K562 (cell line): ENCODE measurements around the gene SPATA12.

Source experiments
- CTCF ChIP-seq, 3 experiments: IDR thresholded peaks in 2 of 3; conservative IDR thresholded peaks in 1 of 3; 2 replicates each; pipeline ENCODE4 v1.5.1; 2011 to 2012; ENCODE audit warnings: low read length in 3 of 3, mild to moderate bottlenecking in 3 of 3, control low read depth in 2 of 3, improper control_type of control experiment in 1 of 3, inconsistent platforms in 1 of 3, low read depth in 1 of 3, mixed read lengths in 1 of 3, moderate library complexity in 1 of 3; ENCODE audit not compliant: insufficient read depth in 2 of 3
- E2F4 ChIP-seq: sonication (generic); formaldehyde crosslinking; IDR thresholded peaks from 2 replicates; pipeline ENCODE4 v1.8.0; 2022; ENCODE audit warnings: mild to moderate bottlenecking, low read depth, missing genetic modification reagents
- ETV5 ChIP-seq: sonication (generic); formaldehyde crosslinking; IDR thresholded peaks from 2 replicates; pipeline ENCODE4 v1.4.0; 2020; ENCODE audit warnings: low read depth, mild to moderate bottlenecking, missing genetic modification reagents
- MXI1 ChIP-seq: IDR thresholded peaks from 2 replicates; pipeline ENCODE4 v1.6.1; 2011; ENCODE audit warnings: low read depth, mild to moderate bottlenecking, improper control_type of control experiment, low read length
- PHF8 ChIP-seq: fragments of 200-600 bp; sonication (generic); IDR thresholded peaks from 2 replicates; pipeline ENCODE4 v1.6.1; 2012; ENCODE audit warnings: mixed run types, mild to moderate bottlenecking, inconsistent platforms, low read length, moderate library complexity, borderline replicate concordance
- POLR2A ChIP-seq: fragments of 450-650 bp; conservative IDR thresholded peaks from 2 replicates; pipeline ENCODE4 v1.6.1; 2016
- PURB ChIP-seq: sonication (generic); formaldehyde crosslinking; IDR thresholded peaks from 2 replicates; pipeline ENCODE4 v1.9.0; 2021; ENCODE audit warnings: low read depth, mild to moderate bottlenecking, missing genetic modification reagents
- SMARCE1 ChIP-seq: fragments of 450-650 bp; IDR thresholded peaks from 2 replicates; pipeline ENCODE4 v1.7.1; 2016; ENCODE audit warnings: mild to moderate bottlenecking
- SP1 ChIP-seq: sonication (generic); formaldehyde crosslinking; IDR thresholded peaks from 2 replicates; pipeline ENCODE4 v1.8.1; 2022; ENCODE audit warnings: mild to moderate bottlenecking, missing genetic modification reagents
- ZBTB33 ChIP-seq: sonication (generic); formaldehyde crosslinking; IDR thresholded peaks from 2 replicates; pipeline ENCODE4 v1.8.1; 2023; ENCODE audit warnings: mild to moderate bottlenecking, missing genetic modification reagents
- ZFP36 ChIP-seq: fragments of 150-350 bp; IDR thresholded peaks from 2 replicates; pipeline ENCODE4 v1.6.1; 2018; ENCODE audit warnings: low read length, low read depth; ENCODE audit not compliant: partially characterized antibody
- ZNF133 ChIP-seq: fragments of 250-450 bp; sonication (Bioruptor Pico); IDR thresholded peaks from 2 replicates; pipeline ENCODE4 v1.4.0; 2020; ENCODE audit warnings: mild to moderate bottlenecking
- ZNF197 ChIP-seq: fragments of 200-800 bp; sonication (Bioruptor generic); IDR thresholded peaks from 2 replicates; pipeline ENCODE4 v1.6.1; 2016; ENCODE audit warnings: low read depth, missing genetic modification characterization, missing compliant biosample characterization
- TF ChIP-seq, protein P1 (sequence below): fragments of 450-650 bp; IDR thresholded peaks from 2 replicates; pipeline ENCODE4 v1.7.0; 2016; ENCODE audit warnings: borderline replicate concordance

GRCh38 chr3:57088503-57088902, 28.0 kb downstream of the SPATA12 start:
- TF ChIP-seq, protein P1, sequence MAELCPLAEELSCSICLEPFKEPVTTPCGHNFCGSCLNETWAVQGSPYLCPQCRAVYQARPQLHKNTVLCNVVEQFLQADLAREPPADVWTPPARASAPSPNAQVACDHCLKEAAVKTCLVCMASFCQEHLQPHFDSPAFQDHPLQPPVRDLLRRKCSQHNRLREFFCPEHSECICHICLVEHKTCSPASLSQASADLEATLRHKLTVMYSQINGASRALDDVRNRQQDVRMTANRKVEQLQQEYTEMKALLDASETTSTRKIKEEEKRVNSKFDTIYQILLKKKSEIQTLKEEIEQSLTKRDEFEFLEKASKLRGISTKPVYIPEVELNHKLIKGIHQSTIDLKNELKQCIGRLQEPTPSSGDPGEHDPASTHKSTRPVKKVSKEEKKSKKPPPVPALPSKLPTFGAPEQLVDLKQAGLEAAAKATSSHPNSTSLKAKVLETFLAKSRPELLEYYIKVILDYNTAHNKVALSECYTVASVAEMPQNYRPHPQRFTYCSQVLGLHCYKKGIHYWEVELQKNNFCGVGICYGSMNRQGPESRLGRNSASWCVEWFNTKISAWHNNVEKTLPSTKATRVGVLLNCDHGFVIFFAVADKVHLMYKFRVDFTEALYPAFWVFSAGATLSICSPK = no peak
- TF ChIP-seq E2F4 (CRISPR knock-in tag) (no peak), SP1 (no peak), PHF8 (no peak), SMARCE1 (no peak), POLR2A (no peak), PURB (CRISPR knock-in tag) (no peak), ZNF197 (CRISPR knock-in tag) (no peak), CTCF (IDR thresholded peaks at IDR 0.05 in 2 of 3, conservative IDR thresholded peaks at IDR 0.05 in 1 of 3; ENCODE audit: insufficient read depth in 2 of 3, low read depth in 1 of 3, low read length in 3 of 3) (no peak), ZBTB33 (CRISPR knock-in tag) (no peak), ZFP36 (no peak), ZNF133 (CRISPR knock-in tag) (no peak), ETV5 (CRISPR knock-in tag) (no peak), MXI1 (no peak)
